Bronchial epithelial cell (primary cell): Measurements from ENCODE around the gene CPSF3. TPM values are rescaled to one million over a fixed set of nuclear protein-coding genes. Genes with fewer than 3 reads are reported as not detected.

Source experiments
- DNase-seq: peaks from one replicate; pipeline ENCODE4 v3.0.0-alpha.2; 2010; ENCODE audit warnings: low read depth
- FAIRE-seq: peaks from 2 replicates; lab custom pipeline; 2011; peaks lifted over from hg19 to GRCh38; lab: Jason Lieb, UNC
- H3K27me3 ChIP-seq: 2 replicates; pipeline ENCODE4 v1.5.1; 2011; ENCODE audit warnings: low read length; ENCODE audit not compliant: control insufficient read depth, insufficient read depth
- H3K36me3 ChIP-seq: 2 replicates; pipeline ENCODE4 v1.5.1; 2011; ENCODE audit warnings: low read length; ENCODE audit not compliant: control insufficient read depth, insufficient read depth
- H3K4me3 ChIP-seq: 2 replicates; pipeline ENCODE4 v1.5.1; 2011; ENCODE audit warnings: mild to moderate bottlenecking, low read depth, low read length, control low read depth
- CTCF ChIP-seq: IDR thresholded peaks from 2 replicates; pipeline ENCODE4 v1.5.1; 2011; ENCODE audit warnings: mild to moderate bottlenecking, moderate library complexity, low read length, control low read depth, inconsistent platforms; ENCODE audit not compliant: insufficient read depth, severe bottlenecking
- total RNA-seq: library from RNA; depleted of rRNA; stranded (reverse); fragments of >200 nt; gene quantifications from 2 replicates; pipeline ENCODE4 v1.2.1, GENCODE V29; 2014

Gene CPSF3
- total RNA-seq, 1 donor from 2014 or later = 50.8 TPM

DNA sequence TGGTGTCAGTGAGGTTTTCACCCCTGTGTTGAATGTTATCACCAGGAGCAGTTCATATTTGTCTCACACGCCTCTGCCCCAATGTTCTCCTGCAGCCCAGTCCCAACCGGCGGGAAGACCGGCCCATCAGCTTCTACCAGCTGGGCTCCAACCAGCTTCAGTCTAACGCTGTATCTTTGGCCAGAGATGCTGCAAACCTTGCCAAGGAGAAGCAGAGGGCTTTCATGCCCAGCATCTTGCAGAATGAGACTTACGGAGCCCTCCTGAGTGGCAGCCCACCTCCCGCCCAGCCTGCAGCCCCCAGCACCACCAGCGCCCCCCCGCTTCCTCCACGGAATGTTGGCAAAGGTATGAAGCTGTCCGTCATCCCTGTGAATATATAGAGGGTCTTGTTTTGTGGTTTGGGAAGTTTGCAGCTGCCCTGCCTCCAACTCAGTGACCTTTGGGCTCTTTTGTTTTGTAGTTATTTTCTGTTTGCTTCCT is 35.2 kb upstream of the CPSF3 start:
- no peak for TF ChIP-seq CTCF
- FAIRE-seq = no peak
- DNase-seq = no peak
- H3K4me3 ChIP-seq = no peak overlapping the region
- H3K27me3 ChIP-seq = no peaks in the 10 kb centered on the region
- H3K36me3 ChIP-seq = peaks cover 33% of the 10 kb centered on the region

DNA sequence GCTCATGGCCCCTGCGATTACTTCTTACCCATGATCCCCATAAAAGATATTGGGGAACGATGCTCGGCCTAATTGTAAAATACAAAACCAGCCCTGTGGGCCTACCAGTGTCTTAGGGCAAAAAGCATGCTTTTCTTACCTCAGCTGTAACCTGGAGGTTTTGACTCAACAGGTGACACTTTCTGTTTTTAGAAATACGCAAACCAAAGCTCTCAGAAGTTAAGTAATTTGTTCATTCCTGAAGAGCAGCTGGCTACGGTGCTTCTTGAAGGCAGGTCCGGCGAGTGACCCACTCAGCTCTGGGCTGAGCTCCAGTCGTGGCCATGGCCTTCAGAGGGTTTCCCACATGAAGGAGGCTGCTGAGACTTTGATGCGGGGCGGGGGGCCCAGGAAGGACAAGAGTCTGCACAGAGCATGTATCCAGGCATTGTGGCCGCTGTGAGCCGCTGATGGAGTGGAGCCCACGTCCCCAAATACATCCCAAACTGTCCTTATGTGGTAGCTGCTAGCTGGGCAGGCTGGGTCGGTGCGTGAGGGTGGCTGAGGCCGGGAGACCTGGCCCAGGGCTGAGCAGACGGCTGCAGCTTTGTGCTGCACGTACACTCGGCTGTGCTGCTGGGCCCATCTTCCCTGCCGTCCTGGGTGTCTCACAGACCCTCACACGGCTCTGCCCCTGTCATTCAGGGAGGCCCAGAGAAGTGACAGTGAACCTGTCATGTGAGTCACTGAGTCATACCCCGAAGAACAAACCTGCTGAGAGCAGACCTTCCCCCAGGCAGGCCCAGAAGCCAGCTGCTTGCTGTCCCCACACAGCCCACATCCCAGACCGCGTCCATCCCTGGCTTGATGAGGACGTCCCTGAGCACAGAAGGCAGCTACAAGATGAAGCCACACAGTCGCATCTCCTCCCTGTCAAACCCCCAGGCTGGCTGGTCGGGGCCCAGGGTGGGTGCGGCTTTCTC is 34.2 kb upstream of the CPSF3 start:
- no peak for DNase-seq
- TF ChIP-seq CTCF = no peak
- Histone ChIP-seq H3K36me3 (peaks cover 34% of the 10 kb centered on the region), H3K27me3 (no peaks in the 10 kb centered on the region), H3K4me3 (no peak overlapping the region)
- no peak for FAIRE-seq

GRCh38 chr2:9390151-9390850 is 33.2 kb upstream of the CPSF3 start:
- DNase-seq (no peak), FAIRE-seq (peak; percentile 47)
- no peak for TF ChIP-seq CTCF
- Histone ChIP-seq H3K36me3 (peaks cover 36% of the 10 kb centered on the region), H3K27me3 (no peaks in the 10 kb centered on the region), H3K4me3 (no peak overlapping the region)

- no peak for TF ChIP-seq CTCF
- FAIRE-seq (peak; percentile 43), DNase-seq (no peak)
- no peaks in the 10 kb centered on the region for H3K27me3 ChIP-seq
- H3K36me3 ChIP-seq = peaks cover 36% of the 10 kb centered on the region
- no peak overlapping the region for H3K4me3 ChIP-seq
Observed at GRCh38 chr2:9390991-9391390, 32.5 kb upstream of the CPSF3 start.

- Histone ChIP-seq H3K4me3 (no peak overlapping the region), H3K36me3 (peaks cover 40% of the 10 kb centered on the region), H3K27me3 (no peaks in the 10 kb centered on the region)
- TF ChIP-seq CTCF = no peak
- FAIRE-seq (no peak), DNase-seq (no peak)
Observed at GRCh38 chr2:9391961-9392720, 31.3 kb upstream of the CPSF3 start.
